GM18519 (cell line): ENCODE results near the gene ADGRL1.
"Not testable (repeated sequence)": the region's sequence is repeated elsewhere in the genome, so short reads cannot be mapped to it uniquely, and the experiment has no call there.

Source experiments
- ATAC-seq: cut with Tn5 transposase; IDR thresholded peaks from one replicate; pipeline ENCODE4 v1.9.1; 2021; ENCODE audit warnings: mild to moderate bottlenecking, moderate library complexity; ENCODE audit not compliant: unreplicated experiment, low FRiP score

Gene ADGRL1

DNA sequence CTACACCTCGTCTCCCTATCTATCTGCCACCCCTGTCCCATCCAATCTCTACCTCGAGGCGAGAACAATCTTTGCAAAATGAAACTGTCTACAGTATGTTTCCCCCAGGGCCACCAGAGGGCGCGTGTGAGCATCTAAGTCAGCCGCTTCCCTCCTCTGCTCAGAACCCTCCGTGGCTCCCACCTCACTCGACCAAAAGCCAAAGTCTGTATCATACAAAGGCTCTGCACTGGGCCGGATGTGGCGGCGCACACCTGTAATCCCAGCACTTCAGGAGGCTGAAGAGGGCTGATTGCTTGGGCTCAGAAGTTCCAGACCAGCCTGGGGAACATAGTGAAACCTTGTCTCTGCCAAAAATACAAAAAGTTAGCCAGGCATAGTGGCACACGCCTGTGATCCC lies 9.9 kb downstream of the ADGRL1 start:
- ATAC-seq: not testable (repeated sequence)

- ATAC-seq: not testable (repeated sequence)
Observed at GRCh38 chr19:14195216-14195615, 10.8 kb downstream of the ADGRL1 start.

- ATAC-seq: no peak
Observed at GRCh38 chr19:14189415-14189814, 16.6 kb downstream of the ADGRL1 start.

DNA sequence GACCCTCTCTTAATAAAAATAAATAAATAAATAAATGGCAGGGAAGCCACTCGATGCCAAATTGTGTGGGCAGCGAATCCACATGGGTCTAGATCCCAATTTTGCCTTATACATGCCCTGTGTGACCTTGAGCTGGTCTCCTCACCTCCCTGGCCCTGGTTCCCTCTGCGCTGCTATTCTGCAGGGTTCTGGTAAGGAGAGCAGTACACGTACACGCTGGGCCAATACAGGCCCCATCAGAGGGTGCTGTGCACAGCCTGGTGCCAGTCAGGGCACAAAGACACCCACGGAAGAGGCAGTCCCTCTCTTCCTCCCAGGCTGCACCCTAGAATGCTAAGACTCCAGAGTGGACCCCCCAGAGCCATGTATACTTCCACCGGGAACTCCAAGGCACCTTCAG lies 17.9 kb downstream of the ADGRL1 start:
- ATAC-seq: not testable (repeated sequence)

DNA sequence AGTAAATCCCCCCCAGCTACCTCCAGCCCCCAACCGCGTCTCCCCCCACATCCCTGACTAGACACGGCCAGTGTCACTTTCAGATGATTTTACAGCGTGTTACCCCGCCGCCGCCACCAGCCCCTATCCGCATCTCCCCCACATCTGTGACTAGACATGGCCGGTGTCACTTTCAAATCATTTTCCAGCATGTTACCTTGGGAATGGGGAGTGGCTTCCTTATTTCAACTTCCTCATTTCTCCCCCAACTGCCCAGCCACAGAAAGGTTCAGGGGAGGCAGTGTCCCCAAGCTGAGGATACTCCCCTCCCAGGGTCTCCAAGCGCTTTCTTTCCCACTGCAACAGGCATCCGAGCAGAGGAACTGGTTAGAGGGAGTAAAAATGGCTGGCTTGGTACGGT lies 18.4 kb downstream of the ADGRL1 start:
- no peak for ATAC-seq

DNA sequence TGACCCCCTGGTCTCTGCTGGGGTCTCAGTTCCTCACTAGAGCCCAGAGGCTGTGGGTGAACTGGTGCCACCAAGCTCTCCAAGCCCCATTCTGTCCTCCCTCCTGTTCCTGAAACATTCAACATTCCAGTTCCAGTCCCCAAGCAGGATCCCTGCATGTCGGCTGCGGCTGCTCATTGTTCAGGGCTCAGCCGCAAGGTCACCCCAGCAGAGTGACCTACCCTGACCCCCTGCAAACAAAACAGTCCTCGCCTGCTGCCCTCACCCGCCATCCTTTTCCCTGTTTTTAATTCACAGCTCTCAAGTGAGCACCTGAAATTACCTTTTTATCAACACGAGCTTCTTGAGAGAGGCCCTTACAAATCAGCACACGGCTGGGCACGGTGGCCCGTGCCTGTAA lies 19.3 kb downstream of the ADGRL1 start:
- not testable (repeated sequence) for ATAC-seq

DNA sequence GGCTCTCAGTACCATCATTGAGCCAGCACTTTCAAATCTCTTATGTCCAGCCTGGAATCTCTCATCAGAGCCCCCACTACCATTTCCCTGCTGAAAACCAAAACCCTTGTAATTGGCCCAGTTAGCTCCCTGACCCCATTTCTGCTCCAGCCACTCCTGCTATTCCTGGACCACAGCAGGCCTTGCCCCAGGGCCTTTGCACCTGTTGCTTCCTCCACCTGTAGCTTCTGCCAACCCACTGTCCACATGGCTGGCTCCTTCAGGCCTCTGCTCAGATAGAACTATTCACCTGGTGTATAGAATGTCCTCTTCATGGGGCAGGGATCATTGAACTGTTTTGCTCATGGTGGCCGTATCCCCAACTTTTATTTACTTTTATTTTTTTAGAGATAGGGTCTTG lies 20.3 kb downstream of the ADGRL1 start:
- ATAC-seq: not testable (repeated sequence)

DNA sequence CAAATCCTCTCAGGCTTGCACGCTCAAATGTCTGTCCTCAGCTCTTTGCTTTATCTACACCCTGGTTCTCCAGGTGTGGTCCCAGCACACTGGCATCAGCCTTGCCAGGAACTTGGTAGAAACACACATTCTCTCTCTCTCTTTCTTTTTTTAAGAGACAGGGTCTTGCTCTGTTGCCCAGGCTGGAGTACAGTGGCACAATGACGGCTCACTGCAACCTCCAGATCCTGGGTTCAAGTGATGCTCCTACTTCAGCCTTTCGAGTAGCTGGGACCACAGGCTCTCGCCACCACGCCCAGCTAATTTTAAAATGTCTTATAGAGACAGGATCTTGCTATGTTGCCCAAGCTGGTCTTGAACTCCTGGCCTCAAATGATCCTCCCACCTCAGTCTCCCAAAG lies 20.8 kb downstream of the ADGRL1 start:
- ATAC-seq: no peak

DNA sequence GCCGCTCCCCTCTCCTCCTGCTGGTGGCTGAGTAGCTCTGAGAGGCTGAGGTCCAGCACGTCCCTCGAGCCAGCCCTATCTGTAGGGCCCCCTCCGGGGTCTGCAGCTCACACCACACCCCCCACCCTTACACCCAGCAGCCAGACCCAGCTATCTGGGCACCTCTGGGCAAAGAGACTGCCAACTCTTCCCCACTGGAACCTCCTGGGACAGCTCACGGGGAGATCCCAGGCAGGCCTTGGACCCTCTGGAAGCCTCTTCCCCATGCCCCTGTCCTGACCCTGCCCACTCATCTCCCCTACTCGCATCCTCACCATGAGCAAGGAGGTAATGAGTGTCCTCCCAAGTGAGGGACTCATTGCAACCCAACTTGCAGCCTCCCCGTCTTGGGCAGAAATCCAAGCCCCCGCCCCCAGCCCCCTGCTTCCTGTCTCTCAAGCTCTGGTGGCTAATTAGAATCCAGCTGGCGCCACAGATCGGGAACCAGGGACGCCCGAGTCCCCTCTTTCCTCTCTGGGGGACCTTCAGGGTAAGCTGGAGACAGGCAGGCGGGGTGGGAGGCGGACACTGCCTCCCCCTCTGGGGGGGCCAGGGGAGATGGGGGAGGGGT lies 22.1 kb downstream of the ADGRL1 start:
- no peak for ATAC-seq

DNA sequence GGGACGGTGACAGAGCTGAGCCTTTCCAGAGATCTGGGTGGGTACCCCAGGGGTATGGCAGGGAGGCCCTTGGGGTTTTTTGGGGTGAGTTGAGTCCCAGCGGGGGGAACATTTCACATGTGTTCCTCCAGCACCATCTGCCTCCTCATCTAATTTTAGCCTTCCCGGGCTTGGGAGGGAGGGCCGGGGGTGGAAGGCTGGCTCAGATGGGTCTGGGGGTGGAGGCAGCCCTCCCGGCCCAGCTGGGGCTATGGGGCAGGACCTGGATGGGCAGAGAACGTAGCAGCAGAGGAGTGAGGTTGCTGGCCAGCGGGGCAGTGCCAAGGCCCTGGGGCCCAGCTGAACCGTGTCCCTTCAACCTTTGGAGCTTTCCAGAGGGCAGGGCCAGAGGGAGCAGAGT lies 23.5 kb downstream of the ADGRL1 start:
- no peak for ATAC-seq

DNA sequence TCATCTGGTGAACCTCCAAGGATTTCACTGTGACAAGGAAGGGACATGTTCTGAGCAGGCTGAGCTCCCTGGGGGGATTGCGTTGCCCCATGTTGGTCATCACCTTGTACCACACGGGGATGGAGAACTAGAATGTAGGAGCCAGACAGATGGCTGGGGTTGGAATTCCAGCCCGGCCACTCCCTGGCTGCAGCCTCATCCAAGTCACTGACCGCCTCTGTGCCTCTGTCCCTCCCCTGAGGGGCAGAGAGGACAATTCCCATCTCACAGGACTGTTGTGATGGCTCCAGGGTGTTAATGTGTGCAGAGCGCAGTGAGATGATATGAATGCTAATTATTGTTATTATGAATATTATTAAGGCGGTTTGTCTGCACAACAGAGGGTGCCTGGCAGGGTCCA lies 24.1 kb downstream of the ADGRL1 start:
- no peak for ATAC-seq

DNA sequence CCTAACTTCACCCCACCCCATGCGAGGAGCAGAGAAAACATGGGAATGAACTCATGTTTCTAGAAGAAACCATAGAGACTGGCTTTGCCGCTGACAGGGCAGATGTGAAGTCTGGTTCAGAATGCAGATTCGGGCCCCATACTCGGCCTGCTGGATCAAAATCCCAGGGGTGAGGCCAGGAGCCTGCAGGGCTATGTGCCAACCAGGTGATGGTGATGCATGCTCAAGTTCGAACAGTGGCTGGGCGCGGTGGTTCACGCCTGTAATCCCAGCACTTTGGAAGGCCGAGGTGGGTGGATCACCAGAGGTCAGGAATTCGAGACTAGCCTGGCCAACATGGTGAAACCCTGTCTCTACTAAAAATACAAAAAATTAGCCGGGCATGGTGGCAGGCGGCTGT lies 24.8 kb downstream of the ADGRL1 start:
- ATAC-seq: not testable (repeated sequence)

GRCh38 chr19:14177496-14178074 lies 28.4 kb downstream of the ADGRL1 start:
- no peak for ATAC-seq

DNA sequence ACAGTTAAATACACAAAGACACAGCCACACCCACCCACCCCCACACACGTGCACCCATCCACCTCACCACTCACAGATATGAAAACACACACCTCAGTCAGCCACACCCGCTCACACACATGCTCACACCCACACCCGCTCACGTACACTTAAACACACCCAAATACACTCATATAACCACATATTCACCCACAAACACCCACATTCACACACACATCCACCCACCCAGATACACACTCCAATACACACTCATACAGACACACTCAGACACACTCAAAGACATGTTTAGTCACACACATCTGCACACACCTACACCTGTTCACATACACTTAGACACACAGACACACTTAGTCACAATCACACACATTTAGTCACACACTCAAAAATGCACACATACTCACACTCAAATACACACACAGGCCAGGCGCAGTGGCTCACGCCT lies 30.6 kb downstream of the ADGRL1 start:
- ATAC-seq: no peak

- ATAC-seq: no peak
Observed at GRCh38 chr19:14174883-14175282, 31.1 kb downstream of the ADGRL1 start.

GRCh38 chr19:14168993-14169392 lies 37.0 kb downstream of the ADGRL1 start:
- no peak for ATAC-seq

DNA sequence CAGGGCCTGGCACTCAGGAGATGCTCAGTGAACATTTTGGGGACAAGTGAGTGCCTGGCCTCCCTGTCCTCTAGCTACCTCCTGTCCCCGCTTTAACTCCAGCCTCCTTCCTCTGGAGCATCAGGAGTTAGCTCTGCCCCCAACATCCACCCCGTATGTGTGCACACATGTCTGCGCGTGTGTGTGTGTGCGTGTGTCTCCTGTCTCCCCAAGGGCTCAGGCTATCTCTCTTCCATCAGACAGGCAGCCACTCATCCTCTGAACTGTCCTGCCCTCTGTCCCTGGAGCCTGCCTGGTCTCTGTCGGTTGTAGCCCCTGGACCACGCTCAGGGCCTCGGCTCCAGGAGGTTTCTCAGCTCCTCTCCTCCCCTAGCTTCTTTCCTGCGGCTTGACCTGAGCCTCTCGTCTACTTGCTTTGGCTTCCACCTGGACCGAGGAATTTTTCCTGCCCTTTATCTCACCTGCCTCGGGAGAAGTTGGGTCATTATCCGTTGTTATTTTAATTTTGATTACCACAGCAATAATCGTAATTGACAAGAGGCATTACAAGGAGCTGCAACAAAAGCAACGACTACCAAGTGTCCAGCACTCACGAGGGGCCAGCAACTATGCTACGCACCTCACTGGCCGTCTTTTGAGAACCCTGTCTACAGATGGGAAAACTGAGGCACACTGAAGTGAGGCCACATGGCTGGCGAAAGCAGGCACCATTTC lies 37.6 kb downstream of the ADGRL1 start:
- ATAC-seq: no peak

- ATAC-seq: no peak
Observed at GRCh38 chr19:14167576-14168138, 38.3 kb downstream of the ADGRL1 start.

GRCh38 chr19:14166999-14167575 lies 38.9 kb downstream of the ADGRL1 start:
- ATAC-seq: no peak

DNA sequence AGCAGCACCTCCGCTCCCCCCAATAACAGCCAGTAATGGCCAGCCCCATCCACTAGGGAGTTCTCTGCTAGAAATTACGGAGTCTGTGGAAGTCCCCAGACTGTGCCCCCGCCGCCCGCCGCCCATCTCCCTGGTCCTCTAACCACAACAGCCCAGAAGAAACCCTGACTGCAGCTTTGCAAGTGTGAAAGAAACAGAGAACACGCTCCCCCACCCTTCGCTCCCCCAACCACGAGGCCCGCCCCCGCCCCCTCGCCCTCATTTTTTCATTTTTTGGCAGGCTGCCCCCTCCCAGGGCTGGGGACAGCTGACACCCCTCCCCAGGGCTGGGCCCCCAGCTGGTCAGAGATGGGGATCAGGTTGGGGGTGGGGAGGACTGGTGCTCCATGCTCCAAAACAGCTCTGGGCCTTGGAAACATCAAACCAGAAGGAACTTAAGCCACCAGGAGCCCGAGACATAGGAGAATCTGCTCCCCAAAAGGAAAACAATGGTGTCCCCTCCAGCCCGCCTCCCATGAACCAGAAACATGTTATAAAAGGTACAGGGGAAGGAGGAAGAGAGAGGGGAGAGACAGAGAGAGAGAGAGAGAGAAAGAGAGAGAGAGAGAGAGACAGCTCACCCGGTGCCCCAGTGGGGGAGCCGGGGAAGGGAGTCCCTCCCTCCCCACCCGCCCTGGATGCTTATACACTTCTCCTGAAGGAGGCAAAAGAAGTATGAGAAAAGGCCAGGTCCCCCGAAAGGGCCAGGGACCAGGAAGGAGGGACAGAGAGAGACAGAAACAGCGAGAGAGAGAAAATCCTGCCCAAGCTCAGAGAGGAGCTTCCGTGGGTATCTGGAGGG lies 39.8 kb downstream of the ADGRL1 start:
- ATAC-seq: no peak
